Hepatocyte (in vitro differentiated cells): ENCODE results near the gene LPP. TPM values are rescaled to one million over a fixed set of nuclear protein-coding genes. Genes with fewer than 3 reads are reported as not detected.

Source experiments
- DNase-seq: peaks from one replicate; pipeline ENCODE4 v3.0.0-alpha.2; 2016; ENCODE audit warnings: low spot score
- H2AFZ ChIP-seq: fragments of 200-600 bp; sonication (generic); 2 replicates; pipeline ENCODE4 v1.6.0; 2016; ENCODE audit warnings: antibody characterized with exemption, mild to moderate bottlenecking
- H3K27ac ChIP-seq: fragments of 200-600 bp; sonication (generic); 2 replicates; pipeline ENCODE4 v1.5.1; 2016; ENCODE audit warnings: mild to moderate bottlenecking
- H3K27me3 ChIP-seq: fragments of 200-600 bp; sonication (generic); 2 replicates; pipeline ENCODE4 v1.6.1; 2016
- H3K36me3 ChIP-seq: fragments of 200-600 bp; sonication (generic); replicated peaks from 2 replicates; pipeline ENCODE4 v1.5.1; 2016; ENCODE audit warnings: low read depth; ENCODE audit not compliant: insufficient read depth
- H3K4me1 ChIP-seq: fragments of 200-600 bp; sonication (generic); 2 replicates; pipeline ENCODE4 v1.5.1; 2016; ENCODE audit warnings: mild to moderate bottlenecking, moderate library complexity; ENCODE audit not compliant: insufficient read depth
- H3K4me2 ChIP-seq: fragments of 200-600 bp; sonication (generic); 2 replicates; pipeline ENCODE4 v1.6.0; 2016
- H3K4me3 ChIP-seq: fragments of 200-600 bp; sonication (generic); 2 replicates; pipeline ENCODE4 v1.5.1; 2016; ENCODE audit warnings: mild to moderate bottlenecking
- H3K79me2 ChIP-seq: fragments of 200-600 bp; sonication (generic); 2 replicates; pipeline ENCODE4 v1.6.0; 2017; ENCODE audit warnings: mild to moderate bottlenecking
- H3K9me2 ChIP-seq: fragments of 200-600 bp; sonication (generic); replicated peaks from 2 replicates; pipeline ENCODE4 v1.6.0; 2017; ENCODE audit warnings: mild to moderate bottlenecking; ENCODE audit not compliant: insufficient read depth
- H3K9me3 ChIP-seq: fragments of 200-600 bp; sonication (generic); 2 replicates; pipeline ENCODE4 v1.5.1; 2016; ENCODE audit warnings: low read depth, mild to moderate bottlenecking
- H4K20me1 ChIP-seq: fragments of 200-600 bp; sonication (generic); 2 replicates; pipeline ENCODE4 v1.6.0; 2016; ENCODE audit warnings: mild to moderate bottlenecking; ENCODE audit not compliant: insufficient read depth, poor library complexity, severe bottlenecking
- EZH2 ChIP-seq: fragments of 200-600 bp; sonication (generic); IDR thresholded peaks from 2 replicates; pipeline ENCODE4 v1.6.1; 2016; ENCODE audit warnings: antibody characterized with exemption, mild to moderate bottlenecking, borderline replicate concordance
- EZH2phosphoT487 ChIP-seq: fragments of 200-600 bp; sonication (generic); IDR thresholded peaks from one replicate; pipeline ENCODE4 v1.6.1; 2018; ENCODE audit warnings: antibody characterized with exemption, mild to moderate bottlenecking, low read depth, moderate library complexity; ENCODE audit not compliant: unreplicated experiment, severe bottlenecking
- WGBS: methylation state at CpG from one replicate; pipeline ENCODE4 v1.1.6; 2016; ENCODE audit warnings: low lambda C conversion rate; ENCODE audit errors: missing lambda C conversion rate; 5-methylcytosine and 5-hydroxymethylcytosine counted together
- polyA plus RNA-seq: library from polyadenylated mRNA; unstranded; fragments of >200 nt; fragmentation: Nextera tagmentation; extraction: Ambion mirVana; gene quantifications from 2 replicates; pipeline ENCODE4 v1.2.1, GENCODE V29; 2016
- total RNA-seq: library from RNA; depleted of rRNA; stranded (reverse); fragments of >200 nt; gene quantifications from 2 replicates; pipeline ENCODE4 v1.2.3, GENCODE V29; 2014
- TF ChIP-seq, protein P1 (sequence below): fragments of 200-600 bp; sonication (generic); IDR thresholded peaks from 2 replicates; pipeline ENCODE4 v1.5.1; 2016; ENCODE audit warnings: antibody characterized with exemption, mild to moderate bottlenecking; ENCODE audit not compliant: poor library complexity

LPP gene
- total and polyA plus RNA-seq, 2 experiments from 2014 or later: 53.2 to 73.8 TPM

DNA sequence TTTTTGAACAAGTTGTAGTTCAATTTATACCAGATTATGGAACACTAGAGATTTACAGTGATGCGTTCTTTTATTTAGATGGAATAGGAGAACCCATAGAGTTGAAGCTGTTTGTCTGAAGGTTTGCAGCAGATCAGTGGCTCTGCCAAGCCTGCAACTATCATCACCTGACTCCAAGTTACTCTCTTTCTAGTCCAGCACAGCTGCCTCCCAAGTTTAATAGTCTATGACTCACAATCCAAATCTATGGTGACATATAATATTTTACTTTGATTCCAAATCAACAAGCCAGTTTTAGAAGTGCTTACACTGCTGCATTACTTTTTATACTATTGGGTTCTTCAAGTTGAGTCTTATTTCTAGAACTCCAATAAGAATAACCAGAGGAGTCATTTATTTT, 400.4 kb downstream of the LPP start:
- WGBS: 86% methylated on average over 1 of the region's 1 CpG
- no peak overlapping the region for H3K4me2 ChIP-seq

DNA sequence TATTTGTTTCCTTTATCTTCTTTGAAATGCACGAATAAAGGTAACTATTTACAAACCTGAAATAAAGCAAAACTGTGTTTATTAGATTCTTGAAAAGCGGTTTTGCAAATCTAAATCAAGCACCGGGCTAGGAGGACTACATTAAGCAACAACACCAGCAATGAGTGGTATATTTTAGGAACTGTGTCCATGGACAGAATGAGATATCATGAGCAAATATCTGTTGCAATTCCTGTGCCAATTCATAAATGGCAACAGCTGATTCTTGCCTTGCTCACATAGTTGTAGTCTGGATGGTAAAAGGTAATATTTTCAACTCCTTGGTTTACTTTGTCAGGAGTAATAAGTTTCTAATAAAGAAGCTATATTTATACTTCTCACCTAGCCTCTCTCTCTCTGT, 403.3 kb downstream of the LPP start:
- Histone ChIP-seq H2AFZ (no peak overlapping the region), H4K20me1 (no peaks in the 10 kb centered on the region)
- 62% methylated on average over 3 of the region's 3 CpGs for WGBS

More for the DNA sequence above, 400.4 kb downstream of the LPP start:
- Histone ChIP-seq H3K9me2 (no peaks in the 10 kb centered on the region), H3K36me3 (no peaks in the 10 kb centered on the region), H3K79me2 (peaks cover 21% of the 10 kb centered on the region), H3K27ac (no peak overlapping the region), H3K4me1 (no peaks in the 10 kb centered on the region), H3K4me3 (no peak overlapping the region), H3K9me3 (no peaks in the 10 kb centered on the region), H2AFZ (no peak overlapping the region), H3K27me3 (no peaks in the 10 kb centered on the region), H4K20me1 (no peaks in the 10 kb centered on the region)
- no peak for DNase-seq
- TF ChIP-seq EZH2phosphoT487 (no peak), EZH2 (no peak)
- TF ChIP-seq, protein P1, sequence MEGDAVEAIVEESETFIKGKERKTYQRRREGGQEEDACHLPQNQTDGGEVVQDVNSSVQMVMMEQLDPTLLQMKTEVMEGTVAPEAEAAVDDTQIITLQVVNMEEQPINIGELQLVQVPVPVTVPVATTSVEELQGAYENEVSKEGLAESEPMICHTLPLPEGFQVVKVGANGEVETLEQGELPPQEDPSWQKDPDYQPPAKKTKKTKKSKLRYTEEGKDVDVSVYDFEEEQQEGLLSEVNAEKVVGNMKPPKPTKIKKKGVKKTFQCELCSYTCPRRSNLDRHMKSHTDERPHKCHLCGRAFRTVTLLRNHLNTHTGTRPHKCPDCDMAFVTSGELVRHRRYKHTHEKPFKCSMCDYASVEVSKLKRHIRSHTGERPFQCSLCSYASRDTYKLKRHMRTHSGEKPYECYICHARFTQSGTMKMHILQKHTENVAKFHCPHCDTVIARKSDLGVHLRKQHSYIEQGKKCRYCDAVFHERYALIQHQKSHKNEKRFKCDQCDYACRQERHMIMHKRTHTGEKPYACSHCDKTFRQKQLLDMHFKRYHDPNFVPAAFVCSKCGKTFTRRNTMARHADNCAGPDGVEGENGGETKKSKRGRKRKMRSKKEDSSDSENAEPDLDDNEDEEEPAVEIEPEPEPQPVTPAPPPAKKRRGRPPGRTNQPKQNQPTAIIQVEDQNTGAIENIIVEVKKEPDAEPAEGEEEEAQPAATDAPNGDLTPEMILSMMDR: no peak

DNA sequence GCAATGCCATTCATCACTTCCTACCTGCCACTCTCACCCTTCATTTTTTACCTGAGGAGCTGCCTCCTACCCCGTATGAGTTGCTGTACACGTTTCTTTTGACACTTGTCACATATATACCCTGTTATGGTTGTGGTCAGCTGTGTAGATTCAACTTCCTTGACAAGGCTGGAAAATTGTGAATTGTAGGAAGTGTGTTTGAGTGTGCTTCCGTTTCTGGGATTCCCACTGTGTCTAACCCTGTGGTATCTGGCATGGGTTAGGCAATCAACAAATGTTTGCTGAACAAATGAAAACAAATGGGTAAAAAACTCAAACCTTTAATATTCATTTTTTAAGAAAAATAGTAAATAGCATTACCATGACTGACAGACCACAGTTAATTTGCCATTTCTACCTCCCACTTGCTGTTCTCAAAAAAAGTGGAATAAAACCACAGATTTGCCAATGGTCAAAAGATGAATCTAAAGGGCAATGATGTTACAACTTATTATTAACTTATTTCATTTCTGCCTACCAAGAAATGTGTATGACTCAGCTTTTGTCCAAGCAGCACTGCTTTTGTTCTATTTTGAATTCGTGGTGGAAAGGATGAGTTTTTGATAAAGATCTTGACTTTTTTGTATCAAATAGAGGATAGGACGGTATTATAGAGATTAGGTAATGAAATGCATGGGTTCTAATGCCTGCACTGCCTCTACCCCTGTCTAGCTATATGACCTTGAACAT, 404.6 kb downstream of the LPP start:
- Histone ChIP-seq H3K4me1 (no peaks in the 10 kb centered on the region), H3K4me2 (no peak overlapping the region), H2AFZ (no peak overlapping the region), H3K9me2 (no peaks in the 10 kb centered on the region), H3K9me3 (no peaks in the 10 kb centered on the region), H3K27me3 (no peaks in the 10 kb centered on the region), H3K4me3 (no peak overlapping the region), H3K36me3 (no peaks in the 10 kb centered on the region), H3K79me2 (peaks cover 8% of the 10 kb centered on the region), H3K27ac (no peak overlapping the region), H4K20me1 (no peaks in the 10 kb centered on the region)
- DNase-seq: no peak
- 91% methylated on average over 5 of the region's 5 CpGs for WGBS
- no peak for TF ChIP-seq EZH2phosphoT487
- TF ChIP-seq, protein P1: no peak
- TF ChIP-seq EZH2: no peak

More for the DNA sequence above, 403.3 kb downstream of the LPP start:
- Histone ChIP-seq H3K27ac (no peak overlapping the region), H3K9me3 (no peaks in the 10 kb centered on the region), H3K36me3 (no peaks in the 10 kb centered on the region), H3K79me2 (peaks cover 8% of the 10 kb centered on the region), H3K4me1 (no peaks in the 10 kb centered on the region), H3K27me3 (no peaks in the 10 kb centered on the region), H3K9me2 (no peaks in the 10 kb centered on the region), H3K4me2 (no peak overlapping the region), H3K4me3 (no peak overlapping the region)
- TF ChIP-seq EZH2 (no peak), EZH2phosphoT487 (no peak)
- DNase-seq: no peak

DNA sequence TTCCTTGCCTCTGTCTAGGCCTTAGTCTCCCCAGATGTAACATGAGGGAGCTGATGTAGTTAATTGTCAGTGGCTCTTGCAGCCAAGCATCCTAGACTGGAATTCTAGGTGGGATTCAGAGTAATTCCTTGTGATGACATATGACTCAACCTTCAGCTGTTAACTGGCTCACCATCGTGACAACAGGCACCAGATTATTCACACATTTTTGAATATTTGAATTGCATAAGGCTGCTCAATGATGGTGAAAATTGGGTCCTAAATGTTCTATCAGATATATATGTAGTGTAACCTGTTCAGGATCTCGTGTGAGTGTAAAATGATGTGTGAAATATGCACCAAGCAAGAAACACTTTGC, 405.1 kb downstream of the LPP start:
- Histone ChIP-seq H3K4me1 (no peaks in the 10 kb centered on the region), H3K27me3 (no peaks in the 10 kb centered on the region), H3K36me3 (no peaks in the 10 kb centered on the region), H2AFZ (no peak overlapping the region), H3K9me3 (no peaks in the 10 kb centered on the region), H3K4me2 (no peak overlapping the region), H4K20me1 (no peaks in the 10 kb centered on the region), H3K79me2 (peaks cover 8% of the 10 kb centered on the region), H3K9me2 (no peaks in the 10 kb centered on the region), H3K4me3 (no peak overlapping the region), H3K27ac (no peak overlapping the region)
- 94% methylated on average over 2 of the region's 2 CpGs for WGBS
- TF ChIP-seq, protein P1: no peak
- TF ChIP-seq EZH2: no peak
- no peak for TF ChIP-seq EZH2phosphoT487
- DNase-seq: no peak
